Glutamatergic neuron (in vitro differentiated cells): Measurements from ENCODE around the gene SMARCAL1. TPM values are rescaled to one million over a fixed set of nuclear protein-coding genes. Genes with fewer than 3 reads are reported as not detected.
A peak's percentile ranks its signal among the peaks of the same experiment; 100 is the strongest.
"Not testable (repeated sequence)": the region's sequence is repeated elsewhere in the genome, so short reads cannot be mapped to it uniquely, and the experiment has no call there.

ENCODE experiments used
- DNase-seq: peaks from one replicate; pipeline ENCODE4 v3.0.0; 2022
- H3K27ac Mint-ChIP-seq: one replicate; pipeline ENCODE4 v1.8.0; 2020; ENCODE audit warnings: mild to moderate bottlenecking, mixed read lengths, inconsistent platforms; ENCODE audit not compliant: unreplicated experiment
- H3K27me3 Mint-ChIP-seq: one replicate; pipeline ENCODE4 v1.8.0; 2020; ENCODE audit warnings: mild to moderate bottlenecking, moderate library complexity, mixed read lengths, inconsistent platforms; ENCODE audit not compliant: unreplicated experiment
- H3K36me3 Mint-ChIP-seq: one replicate; pipeline ENCODE4 v1.8.0; 2020; ENCODE audit warnings: mild to moderate bottlenecking, mixed read lengths, inconsistent platforms; ENCODE audit not compliant: unreplicated experiment
- H3K4me1 Mint-ChIP-seq: one replicate; pipeline ENCODE4 v1.8.0; 2020; ENCODE audit warnings: mild to moderate bottlenecking, low read depth, mixed read lengths, inconsistent platforms; ENCODE audit not compliant: unreplicated experiment
- H3K4me3 Mint-ChIP-seq: one replicate; pipeline ENCODE4 v1.8.0; 2020; ENCODE audit warnings: mild to moderate bottlenecking, mixed read lengths, inconsistent platforms; ENCODE audit not compliant: unreplicated experiment
- H3K9me3 Mint-ChIP-seq: one replicate; pipeline ENCODE4 v1.8.0; 2020; ENCODE audit warnings: mild to moderate bottlenecking, moderate library complexity, mixed read lengths, inconsistent platforms; ENCODE audit not compliant: unreplicated experiment
- CTCF ChIP-seq: fragments of 200-600 bp; sonication (generic); IDR thresholded peaks from one replicate; pipeline ENCODE4 v1.5.0; 2021; ENCODE audit not compliant: partially characterized antibody, unreplicated experiment
- total RNA-seq: library from RNA; stranded (reverse); fragmentation: NEBNext Ultra II Directional; extraction: Animal tissue kit (Norgen Biotek cat#: 25700); gene quantifications from one replicate; pipeline ENCODE4 v1.2.1, GENCODE V29; 2021; ENCODE audit not compliant: unreplicated experiment

The SMARCAL1 gene
- total RNA-seq, 1 donor from 2014 or later, result 36.6 TPM

- Mint-ChIP-seq H3K4me1 (no peaks in the 10 kb centered on the region), H3K9me3 (no peaks in the 10 kb centered on the region), H3K4me3 (no peak overlapping the region), H3K27me3 (peaks cover 3% of the 10 kb centered on the region), H3K27ac (no peak overlapping the region), H3K36me3 (no peaks in the 10 kb centered on the region)
- DNase-seq, result no peak
- no peak for TF ChIP-seq CTCF
Measured at GRCh38 chr2:216517447-216518225, 105.4 kb downstream of the SMARCAL1 start.

- DNase-seq, H3K27ac Mint-ChIP-seq, H3K4me1 Mint-ChIP-seq, H3K36me3 Mint-ChIP-seq, H3K9me3 Mint-ChIP-seq, H3K4me3 Mint-ChIP-seq, H3K27me3 Mint-ChIP-seq: not testable (repeated sequence)
Measured at GRCh38 chr2:216518566-216519119, 106.4 kb downstream of the SMARCAL1 start.

GRCh38 chr2:216519154-216519762, 107.0 kb downstream of the SMARCAL1 start:
- peak; percentile 80 for TF ChIP-seq CTCF
- no peak overlapping the region for H3K4me3 Mint-ChIP-seq
- no peaks in the 10 kb centered on the region for H3K9me3 Mint-ChIP-seq
- peak; percentile 49 for DNase-seq
- no peaks in the 10 kb centered on the region for H3K4me1 Mint-ChIP-seq
- H3K27ac Mint-ChIP-seq, result no peak overlapping the region
- peaks cover 2% of the 10 kb centered on the region for H3K36me3 Mint-ChIP-seq
- peaks cover 3% of the 10 kb centered on the region for H3K27me3 Mint-ChIP-seq

- DNase-seq, result no peak
Measured at GRCh38 chr2:216520112-216520511, 107.8 kb downstream of the SMARCAL1 start.

GRCh38 chr2:216522892-216523502, 110.7 kb downstream of the SMARCAL1 start:
- Mint-ChIP-seq H3K36me3 (peaks cover 5% of the 10 kb centered on the region), H3K9me3 (no peaks in the 10 kb centered on the region), H3K4me3 (no peak overlapping the region), H3K27me3 (peaks cover 3% of the 10 kb centered on the region), H3K27ac (no peak overlapping the region), H3K4me1 (peaks cover 4% of the 10 kb centered on the region)
- TF ChIP-seq CTCF, result no peak
- no peak for DNase-seq

More at GRCh38 chr2:216520112-216520511, 107.8 kb downstream of the SMARCAL1 start:
- peaks cover 3% of the 10 kb centered on the region for H3K27me3 Mint-ChIP-seq
- peaks cover 5% of the 10 kb centered on the region for H3K36me3 Mint-ChIP-seq
- no peaks in the 10 kb centered on the region for H3K4me1 Mint-ChIP-seq
- H3K9me3 Mint-ChIP-seq, result no peaks in the 10 kb centered on the region
- H3K27ac Mint-ChIP-seq, result no peak overlapping the region
- no peak for TF ChIP-seq CTCF
- no peak overlapping the region for H3K4me3 Mint-ChIP-seq
